ENCODE measurements around the gene CRHR1. TPM values are rescaled to one million over a fixed set of nuclear protein-coding genes. Genes with fewer than 3 reads are reported as not detected.

CRHR1 gene
- total and polyA plus RNA-seq, 4 donors = 1.9 to 10.4 (median 5.6) TPM

- DNase-seq (ENCODE audit: low read depth in 4 of 6, low spot score in 6 of 6) = peak in 1 of 6 donors; percentile 70
- H3K4me3 ChIP-seq (ENCODE audit: low read depth, low read length) = no peak overlapping the region
- peaks cover 7% of the 10 kb centered on the region for H3K36me3 ChIP-seq (ENCODE audit: control insufficient read depth, insufficient read depth, low read length)
- no peaks in the 10 kb centered on the region for H3K9me3 ChIP-seq (ENCODE audit: control insufficient read depth, insufficient read depth, low read length)
- 75% methylated on average over 7 of the region's 13 CpGs for WGBS (ENCODE audit: insufficient coverage)
- no peak overlapping the region for H3K27ac ChIP-seq (ENCODE audit: low read depth, low read length)
- H3K4me1 ChIP-seq (ENCODE audit: control insufficient read depth, insufficient read depth, low read length) = peaks cover 25% of the 10 kb centered on the region
- no peaks in the 10 kb centered on the region for H3K27me3 ChIP-seq (ENCODE audit: control insufficient read depth, insufficient read depth, low read length)
Observed at GRCh38 chr17:45824901-45825492, 40.9 kb downstream of the CRHR1 start.

- Histone ChIP-seq H3K4me3 (ENCODE audit: low read depth, low read length) (no peak overlapping the region), H3K27me3 (ENCODE audit: control insufficient read depth, insufficient read depth, low read length) (no peaks in the 10 kb centered on the region), H3K36me3 (ENCODE audit: control insufficient read depth, insufficient read depth, low read length) (peaks cover 14% of the 10 kb centered on the region), H3K27ac (ENCODE audit: low read depth, low read length) (no peak overlapping the region), H3K9me3 (ENCODE audit: control insufficient read depth, insufficient read depth, low read length) (no peaks in the 10 kb centered on the region), H3K4me1 (ENCODE audit: control insufficient read depth, insufficient read depth, low read length) (peaks cover 25% of the 10 kb centered on the region)
- WGBS (ENCODE audit: insufficient coverage) = 87% methylated on average over 14 of the region's 14 CpGs
- DNase-seq (ENCODE audit: low read depth in 4 of 6, low spot score in 6 of 6) = no peak
Observed at GRCh38 chr17:45825792-45826191, 41.7 kb downstream of the CRHR1 start.

- Histone ChIP-seq H3K27ac (ENCODE audit: low read depth, low read length) (no peak overlapping the region), H3K4me3 (ENCODE audit: low read depth, low read length) (no peak overlapping the region), H3K36me3 (ENCODE audit: control insufficient read depth, insufficient read depth, low read length) (peaks cover 10% of the 10 kb centered on the region), H3K9me3 (ENCODE audit: control insufficient read depth, insufficient read depth, low read length) (no peaks in the 10 kb centered on the region), H3K4me1 (ENCODE audit: control insufficient read depth, insufficient read depth, low read length) (peaks cover 25% of the 10 kb centered on the region), H3K27me3 (ENCODE audit: control insufficient read depth, insufficient read depth, low read length) (no peaks in the 10 kb centered on the region)
- no peak for DNase-seq (ENCODE audit: low read depth in 4 of 6, low spot score in 6 of 6)
- 87% methylated on average over 13 of the region's 16 CpGs for WGBS (ENCODE audit: insufficient coverage)
Observed at GRCh38 chr17:45826919-45827588, 42.9 kb downstream of the CRHR1 start.

- no peaks in the 10 kb centered on the region for H3K27me3 ChIP-seq (ENCODE audit: control insufficient read depth, insufficient read depth, low read length)
- DNase-seq (ENCODE audit: low read depth in 4 of 6, low spot score in 6 of 6) = no peak
- no peaks in the 10 kb centered on the region for H3K9me3 ChIP-seq (ENCODE audit: control insufficient read depth, insufficient read depth, low read length)
- 98% methylated on average over 7 of the region's 9 CpGs for WGBS (ENCODE audit: insufficient coverage)
- H3K4me3 ChIP-seq (ENCODE audit: low read depth, low read length) = no peak overlapping the region
- no peak overlapping the region for H3K27ac ChIP-seq (ENCODE audit: low read depth, low read length)
- H3K4me1 ChIP-seq (ENCODE audit: control insufficient read depth, insufficient read depth, low read length) = peaks cover 25% of the 10 kb centered on the region
- H3K36me3 ChIP-seq (ENCODE audit: control insufficient read depth, insufficient read depth, low read length) = peaks cover 10% of the 10 kb centered on the region
Observed at GRCh38 chr17:45828171-45828570, 44.1 kb downstream of the CRHR1 start.

- Histone ChIP-seq H3K4me1 (ENCODE audit: control insufficient read depth, insufficient read depth, low read length) (peaks cover 25% of the 10 kb centered on the region), H3K27ac (ENCODE audit: low read depth, low read length) (no peak overlapping the region), H3K4me3 (ENCODE audit: low read depth, low read length) (no peak overlapping the region), H3K27me3 (ENCODE audit: control insufficient read depth, insufficient read depth, low read length) (no peaks in the 10 kb centered on the region), H3K36me3 (ENCODE audit: control insufficient read depth, insufficient read depth, low read length) (peaks cover 10% of the 10 kb centered on the region), H3K9me3 (ENCODE audit: control insufficient read depth, insufficient read depth, low read length) (no peaks in the 10 kb centered on the region)
- DNase-seq (ENCODE audit: low read depth in 4 of 6, low spot score in 6 of 6) = no peak
- 71% methylated on average over 15 of the region's 15 CpGs for WGBS (ENCODE audit: insufficient coverage)
Observed at GRCh38 chr17:45828582-45829133, 44.5 kb downstream of the CRHR1 start.

- 51% methylated on average over 3 of the region's 6 CpGs for WGBS (ENCODE audit: insufficient coverage)
- DNase-seq (ENCODE audit: low read depth in 4 of 6, low spot score in 6 of 6) = no peak
- Histone ChIP-seq H3K9me3 (ENCODE audit: control insufficient read depth, insufficient read depth, low read length) (no peaks in the 10 kb centered on the region), H3K36me3 (ENCODE audit: control insufficient read depth, insufficient read depth, low read length) (peaks cover 18% of the 10 kb centered on the region), H3K4me1 (ENCODE audit: control insufficient read depth, insufficient read depth, low read length) (no peaks in the 10 kb centered on the region), H3K4me3 (ENCODE audit: low read depth, low read length) (no peak overlapping the region), H3K27me3 (ENCODE audit: control insufficient read depth, insufficient read depth, low read length) (no peaks in the 10 kb centered on the region), H3K27ac (ENCODE audit: low read depth, low read length) (no peak overlapping the region)
Observed at GRCh38 chr17:45833920-45834319, 49.8 kb downstream of the CRHR1 start.

- 91% methylated on average over 26 of the region's 26 CpGs for WGBS (ENCODE audit: insufficient coverage)
- Histone ChIP-seq H3K36me3 (ENCODE audit: control insufficient read depth, insufficient read depth, low read length) (peaks cover 18% of the 10 kb centered on the region), H3K4me3 (ENCODE audit: low read depth, low read length) (no peak overlapping the region), H3K4me1 (ENCODE audit: control insufficient read depth, insufficient read depth, low read length) (no peaks in the 10 kb centered on the region), H3K27ac (ENCODE audit: low read depth, low read length) (no peak overlapping the region), H3K9me3 (ENCODE audit: control insufficient read depth, insufficient read depth, low read length) (no peaks in the 10 kb centered on the region), H3K27me3 (ENCODE audit: control insufficient read depth, insufficient read depth, low read length) (no peaks in the 10 kb centered on the region)
- DNase-seq (ENCODE audit: low read depth in 4 of 6, low spot score in 6 of 6) = no peak
Observed at GRCh38 chr17:45834471-45835396, 50.6 kb downstream of the CRHR1 start.

- Histone ChIP-seq H3K27me3 (ENCODE audit: control insufficient read depth, insufficient read depth, low read length) (no peaks in the 10 kb centered on the region), H3K4me3 (ENCODE audit: low read depth, low read length) (no peak overlapping the region)
Observed at GRCh38 chr17:45835481-45835880, 51.4 kb downstream of the CRHR1 start.

More at GRCh38 chr17:45835481-45835880, 51.4 kb downstream of the CRHR1 start:
- Histone ChIP-seq H3K36me3 (ENCODE audit: control insufficient read depth, insufficient read depth, low read length) (peaks cover 12% of the 10 kb centered on the region), H3K9me3 (ENCODE audit: control insufficient read depth, insufficient read depth, low read length) (no peaks in the 10 kb centered on the region), H3K4me1 (ENCODE audit: control insufficient read depth, insufficient read depth, low read length) (no peaks in the 10 kb centered on the region), H3K27ac (ENCODE audit: low read depth, low read length) (no peak overlapping the region)
- DNase-seq (ENCODE audit: low read depth in 4 of 6, low spot score in 6 of 6) = no peak
- 87% methylated on average over 3 of the region's 5 CpGs for WGBS (ENCODE audit: insufficient coverage)
